Measurements from ENCODE around the gene RHEB. TPM values are rescaled to one million over a fixed set of nuclear protein-coding genes. Genes with fewer than 3 reads are reported as not detected.

The RHEB gene
- total and polyA plus RNA-seq, 7 donors, result 98.0 to 248 (median 167) TPM

DNA sequence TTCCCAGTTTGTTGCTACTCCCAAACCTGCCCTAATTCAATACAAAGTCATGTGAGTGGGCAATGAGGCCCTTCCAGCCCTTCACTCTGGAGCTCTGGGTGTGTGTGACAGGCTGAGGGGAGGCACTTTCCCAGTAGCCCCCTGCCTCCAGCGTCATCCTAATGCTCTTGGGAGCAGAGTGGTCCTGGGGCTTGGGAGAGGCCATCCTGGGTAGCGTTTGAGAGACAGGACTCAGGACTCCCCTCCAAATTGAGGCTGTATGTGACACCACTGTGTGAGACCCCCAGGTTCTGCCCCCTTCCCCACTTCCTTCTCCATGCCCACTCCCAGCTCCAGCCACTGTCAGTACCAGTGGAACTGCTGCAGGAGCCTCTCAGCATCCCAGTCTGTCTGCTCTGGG is 73.3 kb downstream of the RHEB start:
- H3K4me1 ChIP-seq, result no peaks in the 10 kb centered on the region
- intact Hi-C loops (cut with DNase I), result loop anchor here in 1 of 2 donors (5.0 kb wide), 1 partner anchor 129 kb away; no protein-coding TSS in a partner anchor
- TF ChIP-seq, protein P1, sequence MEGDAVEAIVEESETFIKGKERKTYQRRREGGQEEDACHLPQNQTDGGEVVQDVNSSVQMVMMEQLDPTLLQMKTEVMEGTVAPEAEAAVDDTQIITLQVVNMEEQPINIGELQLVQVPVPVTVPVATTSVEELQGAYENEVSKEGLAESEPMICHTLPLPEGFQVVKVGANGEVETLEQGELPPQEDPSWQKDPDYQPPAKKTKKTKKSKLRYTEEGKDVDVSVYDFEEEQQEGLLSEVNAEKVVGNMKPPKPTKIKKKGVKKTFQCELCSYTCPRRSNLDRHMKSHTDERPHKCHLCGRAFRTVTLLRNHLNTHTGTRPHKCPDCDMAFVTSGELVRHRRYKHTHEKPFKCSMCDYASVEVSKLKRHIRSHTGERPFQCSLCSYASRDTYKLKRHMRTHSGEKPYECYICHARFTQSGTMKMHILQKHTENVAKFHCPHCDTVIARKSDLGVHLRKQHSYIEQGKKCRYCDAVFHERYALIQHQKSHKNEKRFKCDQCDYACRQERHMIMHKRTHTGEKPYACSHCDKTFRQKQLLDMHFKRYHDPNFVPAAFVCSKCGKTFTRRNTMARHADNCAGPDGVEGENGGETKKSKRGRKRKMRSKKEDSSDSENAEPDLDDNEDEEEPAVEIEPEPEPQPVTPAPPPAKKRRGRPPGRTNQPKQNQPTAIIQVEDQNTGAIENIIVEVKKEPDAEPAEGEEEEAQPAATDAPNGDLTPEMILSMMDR (IDR thresholded peaks at IDR 0.05), result no peak

DNA sequence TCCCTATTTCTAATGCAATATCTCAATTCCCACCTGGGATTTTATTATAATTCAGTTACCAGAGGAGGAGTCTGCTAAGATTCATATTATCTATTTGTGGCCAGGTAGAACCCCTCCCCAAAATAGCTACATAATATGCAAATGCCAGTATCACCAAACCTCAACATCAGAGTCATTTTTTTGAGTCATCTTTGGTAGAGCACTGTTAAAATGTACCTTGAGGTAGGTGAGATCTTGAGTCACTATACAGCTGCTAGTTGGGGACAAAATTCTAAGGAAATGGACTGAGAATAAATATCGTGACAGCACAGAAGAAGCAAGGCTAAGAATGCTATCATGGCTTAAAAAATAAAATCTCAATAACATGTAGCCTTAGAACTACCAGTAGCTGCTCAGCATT is 75.1 kb downstream of the RHEB start:
- H3K4me1 ChIP-seq, result no peaks in the 10 kb centered on the region
- H3K9me3 ChIP-seq, result no peaks in the 10 kb centered on the region
- 83 to 87% (median 86%) methylated on average over 1 of the region's 1 CpG for WGBS, 3 donors
- no peak overlapping the region for H3K4me3 ChIP-seq
- no peaks in the 10 kb centered on the region for H3K36me3 ChIP-seq (ENCODE audit: insufficient read depth in 1 of 2, low read depth in 1 of 2)
- H3K27me3 ChIP-seq (ENCODE audit: insufficient read depth in 3 of 3, low read length in 2 of 3), result peaks cover 0 to 4% (median 3%) of the 10 kb centered on the region in 3 donors
- intact Hi-C loops (cut with DNase I), result loop anchor here in 1 of 2 donors (5.0 kb wide), 1 partner anchor 127 kb away; no protein-coding TSS in a partner anchor
- no peak for ATAC-seq
- TF ChIP-seq, protein P1 (IDR thresholded peaks at IDR 0.05), result no peak
- H3K27ac ChIP-seq, result no peak overlapping the region
- no peak for DNase-seq

More for the DNA sequence above, 73.3 kb downstream of the RHEB start:
- no peaks in the 10 kb centered on the region for H3K27me3 ChIP-seq (ENCODE audit: insufficient read depth in 3 of 3, low read length in 2 of 3)
- WGBS, 3 donors, result 86 to 96% (median 91%) methylated on average over 2 of the region's 2 CpGs
- no peak overlapping the region for H3K27ac ChIP-seq
- ATAC-seq, result no peak
- no peak overlapping the region for H3K4me3 ChIP-seq
- H3K36me3 ChIP-seq (ENCODE audit: insufficient read depth in 1 of 2, low read depth in 1 of 2), result no peaks in the 10 kb centered on the region
- no peaks in the 10 kb centered on the region for H3K9me3 ChIP-seq
- no peak for DNase-seq

DNA sequence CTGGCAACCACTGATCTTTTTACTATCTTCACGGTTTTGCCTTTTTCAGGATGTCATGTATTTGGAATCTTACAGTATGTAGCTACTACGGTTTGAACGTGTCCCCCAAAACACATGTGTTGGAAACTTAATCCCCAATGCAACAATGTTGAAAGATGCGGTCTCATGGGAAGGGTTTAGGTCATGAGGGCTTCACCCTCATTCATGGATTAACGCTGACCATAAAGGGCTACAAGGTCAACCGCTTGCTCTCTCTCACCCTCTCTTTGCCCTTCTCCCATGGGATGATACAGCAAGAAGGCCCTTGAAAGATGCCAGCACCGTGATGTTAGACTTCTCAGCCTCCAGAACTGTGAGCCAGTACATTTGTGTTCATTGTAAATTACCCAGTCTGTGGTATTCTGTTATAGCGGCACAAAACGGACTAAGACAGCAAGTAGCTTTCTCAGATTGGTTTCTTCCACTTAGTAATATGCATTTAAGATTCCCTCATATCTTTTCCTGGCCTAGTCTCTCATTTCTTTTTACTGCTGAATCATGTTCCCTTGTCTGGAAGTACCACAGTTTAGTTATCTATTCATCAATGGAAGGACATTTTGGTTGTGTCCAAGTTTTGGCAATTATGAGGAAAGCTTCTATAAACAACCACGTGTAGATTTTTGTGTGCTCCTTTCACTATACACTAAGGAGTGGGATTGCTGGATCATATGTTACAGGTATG is 76.8 kb downstream of the RHEB start:
- intact Hi-C loops (cut with DNase I), result no loop called here
- Histone ChIP-seq H3K4me3 (no peak overlapping the region), H3K36me3 (ENCODE audit: insufficient read depth in 1 of 2, low read depth in 1 of 2) (no peaks in the 10 kb centered on the region), H3K9me3 (no peaks in the 10 kb centered on the region), H3K4me1 (no peaks in the 10 kb centered on the region), H3K27me3 (ENCODE audit: insufficient read depth in 3 of 3, low read length in 2 of 3) (peaks cover 0 to 16% (median 15%) of the 10 kb centered on the region in 3 donors), H3K27ac (no peak overlapping the region)
- WGBS, 3 donors, result 54 to 64% (median 60%) methylated on average over 10 of the region's 10 CpGs
- no peak for ATAC-seq
- TF ChIP-seq, protein P1 (IDR thresholded peaks at IDR 0.05), result no peak
- DNase-seq, result no peak

DNA sequence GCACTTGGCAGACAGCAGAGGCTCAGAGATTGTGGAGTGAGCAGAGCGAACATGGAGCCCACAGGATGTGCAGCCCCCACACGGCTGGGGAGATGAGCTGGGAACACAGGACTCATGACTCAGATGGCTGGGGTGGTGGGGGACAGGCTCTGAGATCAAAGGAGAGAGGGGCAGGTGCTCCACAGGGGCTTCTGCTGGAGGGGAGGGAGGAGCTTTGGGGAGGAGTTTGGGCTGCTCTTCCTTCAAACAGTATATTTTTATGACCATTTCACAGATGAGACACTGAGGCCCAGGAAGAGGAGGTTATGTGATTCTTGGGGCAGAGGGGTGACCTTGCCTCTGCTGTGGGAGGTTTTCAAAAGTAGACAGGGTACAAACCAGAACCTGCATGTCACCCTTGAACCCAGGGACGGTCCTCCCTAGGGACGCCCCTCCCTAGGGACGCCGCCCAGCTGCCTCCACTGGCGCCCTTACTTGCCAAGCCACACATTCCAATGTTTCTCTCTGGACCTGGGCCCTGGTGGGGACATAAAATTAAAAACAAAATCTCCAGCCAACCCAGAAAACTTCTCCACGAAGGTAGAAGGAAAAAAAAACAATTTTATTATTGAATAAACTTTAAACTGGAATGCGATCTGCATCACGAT is 78.8 kb downstream of the RHEB start:
- TF ChIP-seq, protein P1 (IDR thresholded peaks at IDR 0.05), result no peak
- Histone ChIP-seq H3K9me3 (no peaks in the 10 kb centered on the region), H3K27ac (no peak overlapping the region), H3K4me3 (no peak overlapping the region), H3K4me1 (no peaks in the 10 kb centered on the region), H3K36me3 (ENCODE audit: insufficient read depth in 1 of 2, low read depth in 1 of 2) (no peaks in the 10 kb centered on the region), H3K27me3 (ENCODE audit: insufficient read depth in 3 of 3, low read length in 2 of 3) (peaks cover 0 to 19% (median 15%) of the 10 kb centered on the region in 3 donors)
- intact Hi-C loops (cut with DNase I), result no loop called here
- DNase-seq (peak in 1 of 2 donors; percentile 44), ATAC-seq (peak in 2 of 4 donors; percentile 19 to 29)
- WGBS, 3 donors, result 29 to 55% (median 37%) methylated on average over 10 of the region's 10 CpGs
